ENCODE results near the gene ADGRG3. TPM values are rescaled to one million over a fixed set of nuclear protein-coding genes. Genes with fewer than 3 reads are reported as not detected.

The ADGRG3 gene
- total and polyA plus RNA-seq, 2 of the 13 experiments (the other 11 are each of a cell fraction or from before 2014, with no cell fraction given), result 2.7 to 11.8 TPM

DNA sequence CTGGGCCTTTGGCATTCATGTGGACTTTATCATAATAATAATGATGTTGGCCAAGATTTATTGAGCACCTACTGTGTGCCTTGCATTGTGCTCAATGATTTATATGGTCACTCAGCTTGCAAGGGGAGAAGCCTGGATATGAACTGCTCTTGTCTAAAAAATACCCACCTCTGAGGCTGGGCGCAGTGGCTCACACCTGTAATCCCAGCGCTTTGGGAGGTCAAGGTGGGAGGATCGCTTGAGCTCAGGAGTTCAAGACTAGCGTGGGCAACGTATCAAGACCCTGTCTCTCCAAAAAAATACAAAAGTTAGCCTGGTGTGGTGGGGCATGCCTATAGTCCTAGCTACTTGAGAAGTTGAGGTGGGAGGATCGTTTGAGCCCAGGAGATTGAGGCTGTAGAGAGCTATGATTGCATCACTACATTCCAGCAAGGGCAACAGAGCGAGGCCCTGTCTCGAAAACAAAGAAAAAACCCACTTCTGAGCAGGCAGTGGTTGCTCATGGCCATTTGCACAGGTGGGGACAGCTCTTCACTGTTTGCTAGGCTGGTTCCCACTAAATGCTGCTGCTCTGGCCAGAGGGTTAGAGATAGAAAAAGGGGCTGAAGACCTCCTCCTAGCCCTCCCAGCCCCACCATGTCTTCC is 43.9 kb upstream of the ADGRG3 start (continued):
- TF ChIP-seq NCOR1 (IDR thresholded peaks at IDR 0.05; ENCODE audit: borderline replicate concordance, low read length) (no peak), SOX13 (IDR thresholded peaks at IDR 0.05) (no peak), SOX13 (CRISPR knock-in tag; conservative IDR thresholded peaks at IDR 0.05 in 1 of 2, IDR thresholded peaks at IDR 0.05 in 1 of 2) (peak in 1 of 2 experiments; percentile 87; a peak in 2 of 4 replicates), ELF4 (CRISPR knock-in tag; IDR thresholded peaks at IDR 0.05; ENCODE audit: borderline replicate concordance) (no peak), RCOR2 (CRISPR knock-in tag; IDR thresholded peaks at IDR 0.05) (peak; percentile 54), ZNF331 (CRISPR knock-in tag; IDR thresholded peaks at IDR 0.05) (peak; percentile 81), ZNF33A (CRISPR knock-in tag; IDR thresholded peaks at IDR 0.05; ENCODE audit: borderline replicate concordance) (no peak), SALL1 (CRISPR knock-in tag; IDR thresholded peaks at IDR 0.05) (peak; percentile 48), TBX2 (CRISPR knock-in tag; IDR thresholded peaks at IDR 0.05; ENCODE audit: borderline replicate concordance) (peak; percentile 45; the same call in 1 of the 2 replicates), ZNF256 (CRISPR knock-in tag; conservative IDR thresholded peaks at IDR 0.05) (no peak), SOX5 (CRISPR knock-in tag; IDR thresholded peaks at IDR 0.05; ENCODE audit: borderline replicate concordance) (peak; percentile 72; the same call in 1 of the 2 replicates), MTA1 (CRISPR knock-in tag; IDR thresholded peaks at IDR 0.05; ENCODE audit: borderline replicate concordance) (no peak), EP300 (IDR thresholded peaks at IDR 0.05; ENCODE audit: low read depth in 2 of 2, low read length in 2 of 2) (peak in 1 of 2 experiments; percentile 54; a peak in 1 of 4 replicates), EP300 (CRISPR knock-in tag; IDR thresholded peaks at IDR 0.05; ENCODE audit: borderline replicate concordance) (peak; percentile 57; the same call in 1 of the 2 replicates)
- TF ChIP-seq, protein P1, sequence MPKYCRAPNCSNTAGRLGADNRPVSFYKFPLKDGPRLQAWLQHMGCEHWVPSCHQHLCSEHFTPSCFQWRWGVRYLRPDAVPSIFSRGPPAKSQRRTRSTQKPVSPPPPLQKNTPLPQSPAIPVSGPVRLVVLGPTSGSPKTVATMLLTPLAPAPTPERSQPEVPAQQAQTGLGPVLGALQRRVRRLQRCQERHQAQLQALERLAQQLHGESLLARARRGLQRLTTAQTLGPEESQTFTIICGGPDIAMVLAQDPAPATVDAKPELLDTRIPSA (CRISPR knock-in tag; IDR thresholded peaks at IDR 0.05; ENCODE audit: borderline replicate concordance), result no peak
- TF ChIP-seq, protein P2, sequence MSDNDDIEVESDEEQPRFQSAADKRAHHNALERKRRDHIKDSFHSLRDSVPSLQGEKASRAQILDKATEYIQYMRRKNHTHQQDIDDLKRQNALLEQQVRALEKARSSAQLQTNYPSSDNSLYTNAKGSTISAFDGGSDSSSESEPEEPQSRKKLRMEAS (IDR thresholded peaks at IDR 0.05), result peak; percentile 29; the same call in 1 of the 2 replicates
- TF ChIP-seq, protein P3, sequence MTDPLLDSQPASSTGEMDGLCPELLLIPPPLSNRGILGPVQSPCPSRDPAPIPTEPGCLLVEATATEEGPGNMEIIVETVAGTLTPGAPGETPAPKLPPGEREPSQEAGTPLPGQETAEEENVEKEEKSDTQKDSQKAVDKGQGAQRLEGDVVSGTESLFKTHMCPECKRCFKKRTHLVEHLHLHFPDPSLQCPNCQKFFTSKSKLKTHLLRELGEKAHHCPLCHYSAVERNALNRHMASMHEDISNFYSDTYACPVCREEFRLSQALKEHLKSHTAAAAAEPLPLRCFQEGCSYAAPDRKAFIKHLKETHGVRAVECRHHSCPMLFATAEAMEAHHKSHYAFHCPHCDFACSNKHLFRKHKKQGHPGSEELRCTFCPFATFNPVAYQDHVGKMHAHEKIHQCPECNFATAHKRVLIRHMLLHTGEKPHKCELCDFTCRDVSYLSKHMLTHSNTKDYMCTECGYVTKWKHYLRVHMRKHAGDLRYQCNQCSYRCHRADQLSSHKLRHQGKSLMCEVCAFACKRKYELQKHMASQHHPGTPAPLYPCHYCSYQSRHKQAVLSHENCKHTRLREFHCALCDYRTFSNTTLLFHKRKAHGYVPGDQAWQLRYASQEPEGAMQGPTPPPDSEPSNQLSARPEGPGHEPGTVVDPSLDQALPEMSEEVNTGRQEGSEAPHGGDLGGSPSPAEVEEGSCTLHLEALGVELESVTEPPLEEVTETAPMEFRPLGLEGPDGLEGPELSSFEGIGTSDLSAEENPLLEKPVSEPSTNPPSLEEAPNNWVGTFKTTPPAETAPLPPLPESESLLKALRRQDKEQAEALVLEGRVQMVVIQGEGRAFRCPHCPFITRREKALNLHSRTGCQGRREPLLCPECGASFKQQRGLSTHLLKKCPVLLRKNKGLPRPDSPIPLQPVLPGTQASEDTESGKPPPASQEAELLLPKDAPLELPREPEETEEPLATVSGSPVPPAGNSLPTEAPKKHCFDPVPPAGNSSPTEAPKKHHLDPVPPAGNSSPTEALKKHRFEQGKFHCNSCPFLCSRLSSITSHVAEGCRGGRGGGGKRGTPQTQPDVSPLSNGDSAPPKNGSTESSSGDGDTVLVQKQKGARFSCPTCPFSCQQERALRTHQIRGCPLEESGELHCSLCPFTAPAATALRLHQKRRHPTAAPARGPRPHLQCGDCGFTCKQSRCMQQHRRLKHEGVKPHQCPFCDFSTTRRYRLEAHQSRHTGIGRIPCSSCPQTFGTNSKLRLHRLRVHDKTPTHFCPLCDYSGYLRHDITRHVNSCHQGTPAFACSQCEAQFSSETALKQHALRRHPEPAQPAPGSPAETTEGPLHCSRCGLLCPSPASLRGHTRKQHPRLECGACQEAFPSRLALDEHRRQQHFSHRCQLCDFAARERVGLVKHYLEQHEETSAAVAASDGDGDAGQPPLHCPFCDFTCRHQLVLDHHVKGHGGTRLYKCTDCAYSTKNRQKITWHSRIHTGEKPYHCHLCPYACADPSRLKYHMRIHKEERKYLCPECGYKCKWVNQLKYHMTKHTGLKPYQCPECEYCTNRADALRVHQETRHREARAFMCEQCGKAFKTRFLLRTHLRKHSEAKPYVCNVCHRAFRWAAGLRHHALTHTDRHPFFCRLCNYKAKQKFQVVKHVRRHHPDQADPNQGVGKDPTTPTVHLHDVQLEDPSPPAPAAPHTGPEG (CRISPR knock-in tag; IDR thresholded peaks at IDR 0.05), result peak; percentile 25; the same call in 1 of the 2 replicates
- TF ChIP-seq, protein P4, sequence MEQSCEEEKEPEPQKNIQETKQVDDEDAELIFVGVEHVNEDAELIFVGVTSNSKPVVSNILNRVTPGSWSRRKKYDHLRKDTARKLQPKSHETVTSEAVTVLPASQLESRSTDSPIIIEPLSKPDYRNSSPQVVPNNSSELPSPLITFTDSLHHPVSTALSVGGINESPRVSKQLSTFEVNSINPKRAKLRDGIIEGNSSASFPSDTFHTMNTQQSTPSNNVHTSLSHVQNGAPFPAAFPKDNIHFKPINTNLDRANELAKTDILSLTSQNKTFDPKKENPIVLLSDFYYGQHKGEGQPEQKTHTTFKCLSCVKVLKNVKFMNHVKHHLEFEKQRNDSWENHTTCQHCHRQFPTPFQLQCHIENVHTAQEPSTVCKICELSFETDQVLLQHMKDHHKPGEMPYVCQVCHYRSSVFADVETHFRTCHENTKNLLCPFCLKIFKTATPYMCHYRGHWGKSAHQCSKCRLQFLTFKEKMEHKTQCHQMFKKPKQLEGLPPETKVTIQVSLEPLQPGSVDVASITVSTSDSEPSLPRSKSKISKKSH (CRISPR knock-in tag; IDR thresholded peaks at IDR 0.05; ENCODE audit: borderline replicate concordance), result no peak
- TF ChIP-seq, protein P5, sequence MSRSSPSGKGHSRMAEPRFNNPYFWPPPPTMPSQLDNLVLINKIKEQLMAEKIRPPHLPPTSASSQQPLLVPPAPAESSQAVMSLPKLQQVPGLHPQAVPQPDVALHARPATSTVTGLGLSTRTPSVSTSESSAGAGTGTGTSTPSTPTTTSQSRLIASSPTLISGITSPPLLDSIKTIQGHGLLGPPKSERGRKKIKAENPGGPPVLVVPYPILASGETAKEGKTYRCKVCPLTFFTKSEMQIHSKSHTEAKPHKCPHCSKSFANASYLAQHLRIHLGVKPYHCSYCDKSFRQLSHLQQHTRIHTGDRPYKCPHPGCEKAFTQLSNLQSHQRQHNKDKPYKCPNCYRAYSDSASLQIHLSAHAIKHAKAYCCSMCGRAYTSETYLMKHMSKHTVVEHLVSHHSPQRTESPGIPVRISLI (CRISPR knock-in tag; IDR thresholded peaks at IDR 0.05; ENCODE audit: borderline replicate concordance), result 0 out of 2 replicates have a peak, but pooled peaks have one; percentile 48

Data from HepG2 (cell line).